Activated CD8-positive, alpha-beta T cell treated with anti-CD3 and anti-CD28 coated beads, Interleukin-2, amount 10 ng/mL, durations not matched to agents 7 days and 5 days (primary cell): Measurements from ENCODE around the gene LITAF. TPM values are rescaled to one million over a fixed set of nuclear protein-coding genes. Genes with fewer than 3 reads are reported as not detected.

Experiments
- ATAC-seq: fragments of 150-1000 bp; cut with Tn5 transposase; one replicate; pipeline ENCODE4 v1.10.0; 2021; ENCODE audit warnings: moderate library complexity
- CTCF ChIA-PET: fragments of 350-600 bp; sonication (Branson Sonifier 250); formaldehyde crosslinking; loops from one replicate; lab custom pipeline; 2021; ENCODE audit warnings: antibody characterized with exemption; lab: Charles Lee
- POLR2A ChIA-PET: fragments of 350-600 bp; sonication (Branson Sonifier 250); formaldehyde crosslinking; loops from one replicate; lab custom pipeline; 2021; ENCODE audit warnings: antibody characterized with exemption; lab: Charles Lee
- DNase-seq: peaks from one replicate; pipeline ENCODE4 v3.0.0-alpha.2; 2020
- H3K27ac Mint-ChIP-seq: one replicate; pipeline ENCODE4 v1.8.0; 2021; ENCODE audit warnings: mild to moderate bottlenecking, mixed read lengths
- H3K27me3 Mint-ChIP-seq: one replicate; pipeline ENCODE4 v1.8.0; 2021; ENCODE audit warnings: low read depth, mixed read lengths
- H3K36me3 Mint-ChIP-seq: one replicate; pipeline ENCODE4 v1.8.0; 2021; ENCODE audit warnings: low read depth, mixed read lengths
- H3K4me1 Mint-ChIP-seq: one replicate; pipeline ENCODE4 v1.8.0; 2021; ENCODE audit warnings: low read depth, mixed read lengths
- H3K4me3 Mint-ChIP-seq: one replicate; pipeline ENCODE4 v1.8.0; 2021; ENCODE audit warnings: mild to moderate bottlenecking, mixed read lengths
- H3K9me3 Mint-ChIP-seq: one replicate; pipeline ENCODE4 v1.8.0; 2022; ENCODE audit warnings: mixed read lengths; ENCODE audit not compliant: insufficient read depth
- total RNA-seq, 2 experiments: library from RNA; stranded (reverse); gene quantifications; one replicate each; pipeline ENCODE4 v1.2.3, GENCODE V29; 2021

The LITAF gene
- total RNA-seq, 2 experiments from 2014 or later: 79.4 to 80.5 TPM

GRCh38 chr16:11497851-11498289, 88.8 kb downstream of the LITAF start:
- ChIA-PET CTCF (interaction anchor here (0.8 kb wide), 1 partner anchor 102 kb away, joined by 3 read pairs; no protein-coding TSS in a partner anchor), POLR2A (interaction anchor here (0.6 kb wide), 1 partner anchor 766 kb away, joined by 3 read pairs; no protein-coding TSS in a partner anchor)
- Mint-ChIP-seq H3K36me3 (peaks cover under 1% of the 10 kb centered on the region), H3K4me1 (peaks cover 38% of the 10 kb centered on the region), H3K9me3 (no peaks in the 10 kb centered on the region), H3K4me3 (no peak overlapping the region), H3K27ac (no peak overlapping the region), H3K27me3 (no peaks in the 10 kb centered on the region)
- DNase-seq: no peak
- no peak for ATAC-seq

Other genes starting within 250 kb of the LITAF start
- 10 to 100 TPM; 65.6 to 67.0 TPM for gene RMI2, start 241.5 kb downstream of the LITAF start, total RNA-seq
- 10 to 100 TPM; 27.3 to 28.9 TPM for gene SNN, start 81.5 kb upstream of the LITAF start, total RNA-seq
- gene TXNDC11, start 155.9 kb upstream of the LITAF start, total RNA-seq: 10 to 100 TPM; 30.1 to 34.4 TPM
- 10 to 100 TPM; 58.9 TPM for gene ZC3H7A, start 210.3 kb upstream of the LITAF start, total RNA-seq